DMS 273 (cell line): ENCODE results near the gene CNTFR.

Experiments used
- DNase-seq: peaks from one replicate; lab custom pipeline; 2025; ENCODE audit not compliant: unreplicated experiment; lab: John Stamatoyannopoulos, UW

Gene CNTFR

GRCh38 chr9:34508951-34509350 is 80.6 kb downstream of the CNTFR start:
- DNase-seq: no peak

GRCh38 chr9:34508463-34508862 is 81.1 kb downstream of the CNTFR start:
- DNase-seq: no peak

GRCh38 chr9:34507966-34508365 is 81.6 kb downstream of the CNTFR start:
- no peak for DNase-seq

GRCh38 chr9:34507556-34507955 is 82.0 kb downstream of the CNTFR start:
- DNase-seq: no peak

- DNase-seq: no peak
Observed at GRCh38 chr9:34506623-34507022, 82.9 kb downstream of the CNTFR start.

- peak; percentile 27 for DNase-seq
Observed at GRCh38 chr9:34505370-34506120, 84.0 kb downstream of the CNTFR start.

- DNase-seq: no peak
Observed at GRCh38 chr9:34503406-34503805, 86.1 kb downstream of the CNTFR start.

- DNase-seq: no peak
Observed at GRCh38 chr9:34502891-34503290, 86.6 kb downstream of the CNTFR start.

- DNase-seq: no peak
Observed at GRCh38 chr9:34502471-34502870, 87.1 kb downstream of the CNTFR start.

GRCh38 chr9:34501889-34502425 is 87.6 kb downstream of the CNTFR start:
- peak; percentile 61 for DNase-seq
